Fibroblast of pulmonary artery (primary cell): ENCODE data around the gene DLD.

Experiments
- DNase-seq: peaks from one replicate; pipeline ENCODE4 v3.0.0-alpha.2; 2010; ENCODE audit warnings: low read depth
- H3K4me3 ChIP-seq: replicated peaks from 2 replicates; pipeline ENCODE4 v1.5.1; 2011; ENCODE audit warnings: low read depth, mild to moderate bottlenecking, control low read depth, low read length, moderate library complexity
- CTCF ChIP-seq: IDR thresholded peaks from 2 replicates; pipeline ENCODE4 v1.5.1; 2011; ENCODE audit warnings: mild to moderate bottlenecking, control low read depth, low read length, inconsistent platforms; ENCODE audit errors: missing control alignments

DLD gene

DNA sequence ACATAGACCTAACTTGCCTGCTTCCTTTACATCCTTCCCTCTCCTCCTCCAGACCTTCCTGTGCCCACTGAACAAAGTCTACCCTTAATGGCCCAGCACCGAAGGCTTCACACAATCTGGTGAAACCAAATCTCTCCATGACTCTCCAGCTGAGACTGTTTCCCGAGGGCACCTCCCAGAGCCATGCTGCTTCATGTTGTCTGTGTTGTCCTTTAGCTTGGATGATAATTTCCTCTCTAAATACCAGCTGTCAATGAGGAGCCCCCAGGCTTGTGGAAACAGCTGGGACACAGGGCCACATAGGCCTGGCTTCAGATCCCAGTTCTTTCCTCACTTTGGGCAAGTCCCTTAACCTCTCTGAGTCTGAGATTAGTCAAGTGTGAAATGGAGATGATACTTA, 54.3 kb downstream of the DLD start:
- H3K4me3 ChIP-seq = no peak overlapping the region
- DNase-seq = no peak
- TF ChIP-seq CTCF = no peak

GRCh38 chr7:107946451-107946850, 55.5 kb downstream of the DLD start:
- DNase-seq = peak; percentile 52
- no peak for TF ChIP-seq CTCF
- no peak overlapping the region for H3K4me3 ChIP-seq

- H3K4me3 ChIP-seq = no peak overlapping the region
- TF ChIP-seq CTCF = no peak
- DNase-seq = no peak
These were observed 55.9 kb downstream of the DLD start for GRCh38 chr7:107946881-107947280.

DNA sequence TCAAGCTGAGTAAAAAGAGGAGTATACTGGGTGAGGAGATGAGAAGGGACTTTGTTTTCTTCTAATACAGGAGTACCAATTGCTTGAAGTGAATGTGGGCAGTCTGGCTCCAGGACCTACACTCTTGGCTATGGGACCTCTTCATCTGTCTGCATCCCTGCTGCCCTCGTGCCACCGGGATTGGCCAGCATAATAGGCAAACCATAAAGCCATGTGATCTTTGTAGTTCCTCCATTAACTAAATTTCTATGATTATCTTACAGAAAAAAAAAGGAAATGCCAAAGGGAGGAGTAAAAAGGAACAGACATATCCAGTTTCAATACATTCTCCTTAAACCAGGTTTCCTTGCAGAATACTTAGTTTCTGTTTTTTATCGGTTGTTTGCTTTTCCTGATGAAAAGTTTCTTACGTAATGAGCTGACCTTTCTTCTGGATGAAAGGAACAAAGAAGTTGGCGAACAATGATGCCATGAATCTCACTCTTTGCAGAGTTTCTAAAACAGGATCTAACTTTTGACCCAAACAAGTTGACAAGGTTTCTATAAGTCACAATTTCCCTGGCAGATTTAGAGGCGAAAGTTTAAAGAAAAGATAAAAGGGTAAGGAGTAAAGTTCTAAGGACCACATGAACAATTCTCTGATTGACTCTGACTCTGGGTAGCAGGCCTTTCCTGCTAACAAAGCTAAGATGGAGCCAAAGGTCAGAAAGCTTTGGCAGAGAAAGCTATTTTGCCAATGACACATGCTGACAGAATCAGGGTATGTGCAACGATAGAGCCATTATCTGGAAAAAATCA, 57.9 kb downstream of the DLD start:
- DNase-seq = peak; percentile 85
- no peak overlapping the region for H3K4me3 ChIP-seq
- no peak for TF ChIP-seq CTCF

GRCh38 chr7:107949443-107949935, 58.5 kb downstream of the DLD start:
- DNase-seq = no peak
- no peak for TF ChIP-seq CTCF
- no peak overlapping the region for H3K4me3 ChIP-seq

- DNase-seq = no peak
- TF ChIP-seq CTCF = no peak
- no peak overlapping the region for H3K4me3 ChIP-seq
These were observed 60.3 kb downstream of the DLD start for GRCh38 chr7:107951172-107951787.
